Measurements from ENCODE around the gene EHD1.

Gene EHD1

GRCh38 chr11:64814712-64815187 is 63.7 kb downstream of the EHD1 start:
- Histone ChIP-seq H3K4me1 (ENCODE audit: control insufficient read depth in 2 of 2, insufficient read depth in 2 of 2, low read length in 2 of 2) (peaks cover 6% of the 10 kb centered on the region in 2 donors), H3K9ac (ENCODE audit: low read depth in 1 of 2, low read length in 2 of 2) (no peak overlapping the region), H3K27ac (ENCODE audit: low read depth in 2 of 2, low read length in 2 of 2) (no peak overlapping the region), H3K27me3 (ENCODE audit: control insufficient read depth in 2 of 2, insufficient read depth in 2 of 2, low read length in 2 of 2) (no peaks in the 10 kb centered on the region), H3K9me3 (ENCODE audit: control insufficient read depth in 2 of 2, low read length in 2 of 2) (no peaks in the 10 kb centered on the region), H3K4me3 (ENCODE audit: low read length in 2 of 2) (no peak overlapping the region), H3K36me3 (ENCODE audit: control insufficient read depth in 2 of 2, insufficient read depth in 2 of 2, low read length in 2 of 2) (no peaks in the 10 kb centered on the region)

- H3K4me3 ChIP-seq (ENCODE audit: low read length in 2 of 2) = no peak overlapping the region
- H3K36me3 ChIP-seq (ENCODE audit: control insufficient read depth in 2 of 2, insufficient read depth in 2 of 2, low read length in 2 of 2) = no peaks in the 10 kb centered on the region
- H3K27me3 ChIP-seq (ENCODE audit: control insufficient read depth in 2 of 2, insufficient read depth in 2 of 2, low read length in 2 of 2) = no peaks in the 10 kb centered on the region
- no peaks in the 10 kb centered on the region for H3K9me3 ChIP-seq (ENCODE audit: control insufficient read depth in 2 of 2, low read length in 2 of 2)
- H3K4me1 ChIP-seq (ENCODE audit: control insufficient read depth in 2 of 2, insufficient read depth in 2 of 2, low read length in 2 of 2) = peaks cover 9 to 10% of the 10 kb centered on the region in 2 donors
- no peak overlapping the region for H3K9ac ChIP-seq (ENCODE audit: low read depth in 1 of 2, low read length in 2 of 2)
- no peak overlapping the region for H3K27ac ChIP-seq (ENCODE audit: low read depth in 2 of 2, low read length in 2 of 2)
Observed at GRCh38 chr11:64813826-64814225, 64.6 kb downstream of the EHD1 start.

- no peaks in the 10 kb centered on the region for H3K9me3 ChIP-seq (ENCODE audit: control insufficient read depth in 2 of 2, low read length in 2 of 2)
- peaks cover 9 to 10% of the 10 kb centered on the region in 2 donors for H3K4me1 ChIP-seq (ENCODE audit: control insufficient read depth in 2 of 2, insufficient read depth in 2 of 2, low read length in 2 of 2)
- no peak overlapping the region for H3K9ac ChIP-seq (ENCODE audit: low read depth in 1 of 2, low read length in 2 of 2)
- peaks cover 0 to 7% of the 10 kb centered on the region in 2 donors for H3K36me3 ChIP-seq (ENCODE audit: control insufficient read depth in 2 of 2, insufficient read depth in 2 of 2, low read length in 2 of 2)
- no peaks in the 10 kb centered on the region for H3K27me3 ChIP-seq (ENCODE audit: control insufficient read depth in 2 of 2, insufficient read depth in 2 of 2, low read length in 2 of 2)
- peak overlapping the region in 1 of 2 donors; percentile 77 for H3K27ac ChIP-seq (ENCODE audit: low read depth in 2 of 2, low read length in 2 of 2)
- peak overlapping the region; percentile 79 to 80 for H3K4me3 ChIP-seq (ENCODE audit: low read length in 2 of 2)
Observed at GRCh38 chr11:64810891-64811272, 67.5 kb downstream of the EHD1 start.

- peak within 1 kb of the TSS; percentile 74 to 76 for H3K9ac ChIP-seq (ENCODE audit: low read depth in 1 of 2, low read length in 2 of 2)
- peaks cover 2 to 8% of the 10 kb centered on the region in 2 donors for H3K36me3 ChIP-seq (ENCODE audit: control insufficient read depth in 2 of 2, insufficient read depth in 2 of 2, low read length in 2 of 2)
- no peaks in the 10 kb centered on the region for H3K27me3 ChIP-seq (ENCODE audit: control insufficient read depth in 2 of 2, insufficient read depth in 2 of 2, low read length in 2 of 2)
- peak within 1 kb of the TSS; percentile 77 to 80 for H3K27ac ChIP-seq (ENCODE audit: low read depth in 2 of 2, low read length in 2 of 2)
- H3K9me3 ChIP-seq (ENCODE audit: control insufficient read depth in 2 of 2, low read length in 2 of 2) = no peaks in the 10 kb centered on the region
- peaks cover 9 to 10% of the 10 kb centered on the region in 2 donors for H3K4me1 ChIP-seq (ENCODE audit: control insufficient read depth in 2 of 2, insufficient read depth in 2 of 2, low read length in 2 of 2)
- H3K4me3 ChIP-seq (ENCODE audit: low read length in 2 of 2) = peak within 1 kb of the TSS; percentile 79 to 80
Observed at GRCh38 chr11:64810271-64810890, 68.0 kb downstream of the EHD1 start, which contains the start of gene MEN1. Gene MEN1 (minus strand): TSS chr11:64810551. CDS start chr11:64810109, 442 bp downstream.

- Histone ChIP-seq H3K9ac (ENCODE audit: low read depth in 1 of 2, low read length in 2 of 2) (peak overlapping the region; percentile 74 to 76), H3K4me1 (ENCODE audit: control insufficient read depth in 2 of 2, insufficient read depth in 2 of 2, low read length in 2 of 2) (peaks cover 9 to 10% of the 10 kb centered on the region in 2 donors), H3K27ac (ENCODE audit: low read depth in 2 of 2, low read length in 2 of 2) (peak overlapping the region; percentile 77 to 80), H3K4me3 (ENCODE audit: low read length in 2 of 2) (peak overlapping the region; percentile 79 to 80), H3K36me3 (ENCODE audit: control insufficient read depth in 2 of 2, insufficient read depth in 2 of 2, low read length in 2 of 2) (peaks cover 4 to 13% of the 10 kb centered on the region in 2 donors), H3K9me3 (ENCODE audit: control insufficient read depth in 2 of 2, low read length in 2 of 2) (no peaks in the 10 kb centered on the region), H3K27me3 (ENCODE audit: control insufficient read depth in 2 of 2, insufficient read depth in 2 of 2, low read length in 2 of 2) (no peaks in the 10 kb centered on the region)
Observed at GRCh38 chr11:64809781-64810241, 68.6 kb downstream of the EHD1 start.

- Histone ChIP-seq H3K27me3 (ENCODE audit: control insufficient read depth in 2 of 2, insufficient read depth in 2 of 2, low read length in 2 of 2) (no peaks in the 10 kb centered on the region), H3K4me1 (ENCODE audit: control insufficient read depth in 2 of 2, insufficient read depth in 2 of 2, low read length in 2 of 2) (peaks cover 20 to 24% of the 10 kb centered on the region in 2 donors), H3K4me3 (ENCODE audit: low read length in 2 of 2) (no peak overlapping the region), H3K36me3 (ENCODE audit: control insufficient read depth in 2 of 2, insufficient read depth in 2 of 2, low read length in 2 of 2) (peaks cover 4 to 15% of the 10 kb centered on the region in 2 donors), H3K9ac (ENCODE audit: low read depth in 1 of 2, low read length in 2 of 2) (no peak overlapping the region), H3K9me3 (ENCODE audit: control insufficient read depth in 2 of 2, low read length in 2 of 2) (no peaks in the 10 kb centered on the region), H3K27ac (ENCODE audit: low read depth in 2 of 2, low read length in 2 of 2) (no peak overlapping the region)
Observed at GRCh38 chr11:64805481-64805880, 72.9 kb downstream of the EHD1 start.

GRCh38 chr11:64804346-64805210 is 73.8 kb downstream of the EHD1 start:
- H3K9me3 ChIP-seq (ENCODE audit: control insufficient read depth in 2 of 2, low read length in 2 of 2) = no peaks in the 10 kb centered on the region
- peaks cover 18 to 19% of the 10 kb centered on the region in 2 donors for H3K4me1 ChIP-seq (ENCODE audit: control insufficient read depth in 2 of 2, insufficient read depth in 2 of 2, low read length in 2 of 2)
- no peaks in the 10 kb centered on the region for H3K27me3 ChIP-seq (ENCODE audit: control insufficient read depth in 2 of 2, insufficient read depth in 2 of 2, low read length in 2 of 2)
- no peak overlapping the region for H3K9ac ChIP-seq (ENCODE audit: low read depth in 1 of 2, low read length in 2 of 2)
- H3K27ac ChIP-seq (ENCODE audit: low read depth in 2 of 2, low read length in 2 of 2) = no peak overlapping the region
- H3K4me3 ChIP-seq (ENCODE audit: low read length in 2 of 2) = peak overlapping the region in 1 of 2 donors; percentile 77
- peaks cover 4 to 15% of the 10 kb centered on the region in 2 donors for H3K36me3 ChIP-seq (ENCODE audit: control insufficient read depth in 2 of 2, insufficient read depth in 2 of 2, low read length in 2 of 2)

GRCh38 chr11:64803846-64804345 is 74.5 kb downstream of the EHD1 start:
- H3K4me1 ChIP-seq (ENCODE audit: control insufficient read depth in 2 of 2, insufficient read depth in 2 of 2, low read length in 2 of 2) = peaks cover 15 to 18% of the 10 kb centered on the region in 2 donors
- H3K36me3 ChIP-seq (ENCODE audit: control insufficient read depth in 2 of 2, insufficient read depth in 2 of 2, low read length in 2 of 2) = peaks cover 4 to 15% of the 10 kb centered on the region in 2 donors
- H3K9ac ChIP-seq (ENCODE audit: low read depth in 1 of 2, low read length in 2 of 2) = peak overlapping the region; percentile 51 to 66
- no peaks in the 10 kb centered on the region for H3K27me3 ChIP-seq (ENCODE audit: control insufficient read depth in 2 of 2, insufficient read depth in 2 of 2, low read length in 2 of 2)
- no peaks in the 10 kb centered on the region for H3K9me3 ChIP-seq (ENCODE audit: control insufficient read depth in 2 of 2, low read length in 2 of 2)
- H3K27ac ChIP-seq (ENCODE audit: low read depth in 2 of 2, low read length in 2 of 2) = peak overlapping the region; percentile 78 to 80
- H3K4me3 ChIP-seq (ENCODE audit: low read length in 2 of 2) = peak overlapping the region; percentile 76 to 77

GRCh38 chr11:64803158-64803845 is 75.1 kb downstream of the EHD1 start, which contains the start of gene MAP4K2:
Gene MAP4K2 (minus strand): TSS chr11:64803214. CDS start chr11:64803149, 65 bp downstream.
- Histone ChIP-seq H3K4me1 (ENCODE audit: control insufficient read depth in 2 of 2, insufficient read depth in 2 of 2, low read length in 2 of 2) (peaks cover 15 to 18% of the 10 kb centered on the region in 2 donors), H3K9ac (ENCODE audit: low read depth in 1 of 2, low read length in 2 of 2) (peak within 1 kb of the TSS; percentile 51 to 66), H3K36me3 (ENCODE audit: control insufficient read depth in 2 of 2, insufficient read depth in 2 of 2, low read length in 2 of 2) (peaks cover 4 to 15% of the 10 kb centered on the region in 2 donors), H3K27me3 (ENCODE audit: control insufficient read depth in 2 of 2, insufficient read depth in 2 of 2, low read length in 2 of 2) (no peaks in the 10 kb centered on the region), H3K4me3 (ENCODE audit: low read length in 2 of 2) (peak within 1 kb of the TSS; percentile 76 to 77), H3K9me3 (ENCODE audit: control insufficient read depth in 2 of 2, low read length in 2 of 2) (no peaks in the 10 kb centered on the region), H3K27ac (ENCODE audit: low read depth in 2 of 2, low read length in 2 of 2) (peak within 1 kb of the TSS; percentile 78 to 80)

Measured in mucosa of rectum (tissue), 2 donors.